IMR-90 (cell line): ENCODE data around the gene DDX24. TPM values are rescaled to one million over a fixed set of nuclear protein-coding genes. Genes with fewer than 3 reads are reported as not detected.

Experiments used
- ATAC-seq: fragments of 200-7000 bp; cut with Tn5 transposase; 2 replicates; pipeline ENCODE4 v1.9.1; 2020; ENCODE audit warnings: low read depth, mild to moderate bottlenecking, moderate library complexity
- BruUV-seq: library from RNA; stranded (reverse); fragments of 400-500 nt; replicated peaks from 2 replicates; lab custom pipeline; 2021; lab: Mats Ljungman, UMichigan
- CTCF ChIA-PET: fragments of 300-600 bp; formaldehyde crosslinking; extraction: SDS; loops from one replicate; lab custom pipeline; 2021; ENCODE audit warnings: antibody characterized with exemption; lab: Yijun Ruan, JAX
- POLR2A ChIA-PET: fragments of 300-600 bp; sonication (Branson Sonifier 250); formaldehyde crosslinking; loops from one replicate; lab custom pipeline; 2022; ENCODE audit warnings: antibody characterized with exemption; ENCODE audit not compliant: unreplicated experiment; lab: Charles Lee
- DNase-seq: peaks from one replicate; pipeline ENCODE4 v3.0.0; 2013
- H2AFZ ChIP-seq: replicated peaks from 2 replicates; pipeline ENCODE3; 2013; ENCODE audit warnings: low read length, mild to moderate bottlenecking; ENCODE audit not compliant: poor library complexity
- H2AK5ac ChIP-seq: 2 replicates; pipeline ENCODE4 v1.6.1; 2013; ENCODE audit warnings: low read depth, low read length, inconsistent platforms
- H2AK9ac ChIP-seq: replicated peaks from 2 replicates; pipeline ENCODE3; 2013; ENCODE audit warnings: mild to moderate bottlenecking, low read depth, low read length, moderate library complexity; ENCODE audit not compliant: poor library complexity
- H2BK120ac ChIP-seq: 2 replicates; pipeline ENCODE4 v1.6.1; 2013; ENCODE audit warnings: low read depth, low read length, inconsistent platforms
- H2BK15ac ChIP-seq: 3 replicates; pipeline ENCODE4 v1.6.1; 2013; ENCODE audit warnings: low read depth, low read length, inconsistent platforms
- H2BK20ac ChIP-seq: 2 replicates; pipeline ENCODE4 v1.6.1; 2013; ENCODE audit warnings: low read depth, mild to moderate bottlenecking, inconsistent platforms, low read length, moderate library complexity
- H2BK5ac ChIP-seq: 2 replicates; pipeline ENCODE4 v1.6.1; 2013; ENCODE audit warnings: mild to moderate bottlenecking, low read depth, low read length, inconsistent platforms; ENCODE audit not compliant: poor library complexity, severe bottlenecking
- H3K14ac ChIP-seq: replicated peaks from 2 replicates; pipeline ENCODE4 v1.6.1; 2013; ENCODE audit warnings: low read depth, low read length, inconsistent platforms
- H3K18ac ChIP-seq: 2 replicates; pipeline ENCODE4 v1.6.1; 2013; ENCODE audit warnings: low read depth, low read length, control low read depth
- H3K23ac ChIP-seq: 2 replicates; pipeline ENCODE4 v1.6.1; 2013; ENCODE audit warnings: low read depth, low read length, inconsistent platforms
- H3K27ac ChIP-seq: 2 replicates; pipeline ENCODE4 v1.5.1; 2013; ENCODE audit warnings: mild to moderate bottlenecking, control low read depth, low read length; ENCODE audit not compliant: insufficient read depth
- H3K27me3 ChIP-seq: 2 replicates; pipeline ENCODE4 v1.6.1; 2013; ENCODE audit warnings: low read length; ENCODE audit not compliant: control insufficient read depth, insufficient read depth
- H3K36me3 ChIP-seq: 2 replicates; pipeline ENCODE4 v1.6.1; 2013; ENCODE audit warnings: low read length, mixed read lengths; ENCODE audit not compliant: control insufficient read depth, insufficient read depth
- H3K4ac ChIP-seq: 2 replicates; pipeline ENCODE4 v1.6.1; 2013; ENCODE audit warnings: low read depth, low read length, inconsistent platforms
- H3K4me1 ChIP-seq: 2 replicates; pipeline ENCODE4 v1.6.1; 2013; ENCODE audit warnings: low read length, mixed read lengths; ENCODE audit not compliant: control insufficient read depth, insufficient read depth
- H3K4me2 ChIP-seq: 2 replicates; pipeline ENCODE4 v1.6.1; 2013; ENCODE audit warnings: low read depth, mild to moderate bottlenecking, control low read depth, low read length, moderate library complexity
- H3K4me3 ChIP-seq: 2 replicates; pipeline ENCODE4 v1.5.1; 2013; ENCODE audit warnings: low read depth, mild to moderate bottlenecking, control low read depth, low read length, moderate library complexity; ENCODE audit not compliant: insufficient read depth
- H3K56ac ChIP-seq: 2 replicates; pipeline ENCODE4 v1.6.1; 2013; ENCODE audit warnings: low read length, inconsistent platforms; ENCODE audit not compliant: insufficient read depth; ENCODE audit errors: extremely low read depth
- H3K79me1 ChIP-seq, 2 experiments: 2 replicates each; pipeline ENCODE4 v1.6.1; 2013; ENCODE audit warnings: low read length in 2 of 2, inconsistent platforms in 1 of 2, low read depth in 1 of 2
- H3K9ac ChIP-seq: 2 replicates; pipeline ENCODE4 v1.6.1; 2013; ENCODE audit warnings: low read depth, low read length, control low read depth
- H3K9me1 ChIP-seq: 2 replicates; pipeline ENCODE4 v1.6.1; 2013; ENCODE audit warnings: low read length, inconsistent platforms; ENCODE audit not compliant: insufficient read depth
- H3K9me3 ChIP-seq: 2 replicates; pipeline ENCODE4 v1.6.1; 2013; ENCODE audit warnings: low read length; ENCODE audit not compliant: control insufficient read depth, insufficient read depth
- H4K20me1 ChIP-seq: 2 replicates; pipeline ENCODE4 v1.6.1; 2013; ENCODE audit warnings: low read length, inconsistent platforms; ENCODE audit not compliant: insufficient read depth
- H4K5ac ChIP-seq: 2 replicates; pipeline ENCODE4 v1.6.1; 2013; ENCODE audit warnings: mild to moderate bottlenecking, low read depth, low read length, control low read depth
- H4K8ac ChIP-seq, 2 experiments: 2 replicates each; pipeline ENCODE4 v1.6.1; 2013; ENCODE audit warnings: low read depth in 2 of 2, low read length in 2 of 2, control low read depth in 1 of 2, inconsistent platforms in 1 of 2
- H4K91ac ChIP-seq: 2 replicates; pipeline ENCODE4 v1.6.1; 2013; ENCODE audit warnings: low read depth, low read length, inconsistent platforms; ENCODE audit not compliant: insufficient read depth
- BHLHE40 ChIP-seq: fragments of 150-350 bp; IDR thresholded peaks from 2 replicates; pipeline ENCODE4 v1.6.1; 2016; ENCODE audit warnings: mild to moderate bottlenecking, low read depth, low read length
- CEBPB ChIP-seq: IDR thresholded peaks from 2 replicates; pipeline ENCODE4 v1.6.1; 2012; ENCODE audit warnings: low read depth, low read length, improper control_type of control experiment
- CHD1 ChIP-seq: IDR thresholded peaks from 2 replicates; pipeline ENCODE4 v1.6.1; 2012; ENCODE audit warnings: low read depth, low read length, improper control_type of control experiment
- FOS ChIP-seq: fragments of 150-350 bp; IDR thresholded peaks from 2 replicates; pipeline ENCODE4 v1.6.1; 2016; ENCODE audit warnings: low read depth, low read length
- MAFK ChIP-seq: IDR thresholded peaks from 2 replicates; pipeline ENCODE4 v1.6.1; 2012; ENCODE audit warnings: low read depth, low read length, improper control_type of control experiment
- MAZ ChIP-seq: IDR thresholded peaks from 2 replicates; pipeline ENCODE4 v1.6.1; 2012; ENCODE audit warnings: low read depth, mild to moderate bottlenecking, low read length, improper control_type of control experiment, moderate library complexity, borderline replicate concordance
- MXI1 ChIP-seq: IDR thresholded peaks from 2 replicates; pipeline ENCODE4 v1.6.1; 2012; ENCODE audit warnings: low read depth, mild to moderate bottlenecking, low read length, moderate library complexity, borderline replicate concordance
- NFE2L2 ChIP-seq: fragments of 150-350 bp; IDR thresholded peaks from 2 replicates; pipeline ENCODE4 v1.6.1; 2016; ENCODE audit warnings: low read depth, mild to moderate bottlenecking, low read length
- POLR2A ChIP-seq: IDR thresholded peaks from 2 replicates; pipeline ENCODE4 v1.6.1; 2012; ENCODE audit warnings: mild to moderate bottlenecking, low read depth, low read length
- RAD21 ChIP-seq: IDR thresholded peaks from 2 replicates; pipeline ENCODE4 v1.6.1; 2012; ENCODE audit warnings: low read length, improper control_type of control experiment
- RCOR1 ChIP-seq: IDR thresholded peaks from 2 replicates; pipeline ENCODE4 v1.6.1; 2012; ENCODE audit warnings: mild to moderate bottlenecking, low read length, improper control_type of control experiment; ENCODE audit not compliant: insufficient replicate concordance
- RFX5 ChIP-seq: IDR thresholded peaks from 2 replicates; pipeline ENCODE4 v1.8.0; 2012; ENCODE audit warnings: low read depth, mild to moderate bottlenecking, low read length, moderate library complexity
- SMC3 ChIP-seq: fragments of 150-350 bp; IDR thresholded peaks from 2 replicates; pipeline ENCODE4 v1.6.1; 2016; ENCODE audit warnings: low read depth, mild to moderate bottlenecking, antibody characterized with exemption, low read length, moderate library complexity
- WGBS, 2 experiments: methylation state at CpG; one replicate each; pipeline versions ENCODE4 v1.1.5 to v1.1.7; 2013; ENCODE audit warnings: missing lambda C conversion rate in 2 of 2; ENCODE audit not compliant: insufficient read length in 1 of 2; ENCODE audit errors: extremely low coverage in 2 of 2; 5-methylcytosine and 5-hydroxymethylcytosine counted together
- dilution Hi-C: fragments of 300-500 bp; cut with HindIII; formaldehyde crosslinking; loops from one replicate; pipeline ENCODE4 v1.14.3; 2018; ENCODE audit warnings: low sequenced_read_pairs; ENCODE audit not compliant: unreplicated experiment
- in situ Hi-C: fragments of 300-500 bp; cut with MboI; formaldehyde crosslinking; loops from 3 replicates; pipeline ENCODE4 v1.14.3; 2019; ENCODE audit warnings: low sequenced_read_pairs, inconsistent platforms, mixed read lengths
- intact Hi-C: fragments of 100-400 bp; cut with micrococcal nuclease; formaldehyde crosslinking; loops from 2 replicates; pipeline ENCODE4 v1.10.0; 2022
- polyA plus RNA-seq, 3 experiments: library from polyadenylated mRNA; depleted of rRNA; stranded (reverse); fragments of >200 nt; gene quantifications; 2 replicates each; pipeline ENCODE4 v1.2.3, GENCODE V29; 2012; ENCODE audit warnings: low replicate concordance in 1 of 3
- total RNA-seq: library from RNA; depleted of rRNA; stranded (reverse); fragments of >200 nt; gene quantifications from 2 replicates; pipeline ENCODE4 v1.2.3, GENCODE V29; 2012
- TF ChIP-seq, protein P1 (sequence below): fragments of 150-350 bp; IDR thresholded peaks from 2 replicates; pipeline ENCODE4 v1.6.1; 2017; ENCODE audit warnings: mild to moderate bottlenecking, antibody characterized with exemption, low read length, low read depth
- TF ChIP-seq, protein P2 (sequence below): conservative IDR thresholded peaks from 2 replicates; pipeline ENCODE4 v1.5.1; 2012; ENCODE audit warnings: mild to moderate bottlenecking, low read depth, low read length, improper control_type of control experiment
- TF ChIP-seq, protein P3 (sequence below): fragments of 150-350 bp; IDR thresholded peaks from 2 replicates; pipeline ENCODE4 v1.6.1; 2016; ENCODE audit warnings: low read depth, mild to moderate bottlenecking, low read length, moderate library complexity, borderline replicate concordance

Gene DDX24
- total and polyA plus RNA-seq, 2 of the 4 experiments (the other 2 are of a cell fraction), result 134 to 155 TPM

DNA sequence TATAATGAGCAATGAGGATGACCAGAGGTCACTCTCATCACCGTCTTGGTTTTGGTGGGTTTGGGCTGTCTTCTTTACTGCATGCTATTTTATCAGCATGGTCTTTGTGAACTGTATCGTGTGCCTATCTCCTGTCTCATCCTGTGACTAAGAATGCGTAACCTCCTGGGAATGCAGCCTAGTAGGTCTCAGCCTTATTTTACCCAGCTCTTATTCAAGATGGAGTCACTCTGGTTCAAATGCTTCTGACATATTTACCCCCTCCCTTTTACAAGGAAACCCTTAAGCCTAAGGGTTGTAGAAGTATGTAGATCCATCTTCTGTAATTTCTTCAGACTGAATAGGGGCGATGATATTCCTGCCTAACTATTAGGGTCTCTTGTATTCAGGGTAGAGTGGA lies 8.5 kb upstream of the DDX24 start:
- Histone ChIP-seq H2AFZ (no peak overlapping the region), H3K9me1 (peaks cover 6% of the 10 kb centered on the region; the same call in 1 of the 2 replicates), H2AK5ac (no peak overlapping the region), H3K9ac (no peak overlapping the region), H3K4me1 (no peaks in the 10 kb centered on the region; the same call in 1 of the 2 replicates), H3K27ac (no peak overlapping the region), H3K27me3 (no peaks in the 10 kb centered on the region), H3K56ac (no peak overlapping the region), H3K4me3 (no peak overlapping the region), H3K4me2 (no peak overlapping the region), H2BK5ac (no peak overlapping the region), H4K20me1 (no peaks in the 10 kb centered on the region), H3K18ac (no peak overlapping the region), H4K91ac (no peak overlapping the region), H4K8ac (no peak overlapping the region), H3K36me3 (no peaks in the 10 kb centered on the region), H3K4ac (no peak overlapping the region), H2BK15ac (no peak overlapping the region), H2BK20ac (no peak overlapping the region), H4K5ac (no peak overlapping the region), H3K14ac (no peak overlapping the region), H2AK9ac (no peak overlapping the region), H2BK120ac (no peak overlapping the region), H3K9me3 (no peaks in the 10 kb centered on the region), H3K23ac (no peak overlapping the region), H3K79me1 (peaks cover 0 to 20% of the 10 kb centered on the region in 2 experiments; a peak in 2 of 4 replicates)
- DNase-seq, result peak; percentile 45
- TF ChIP-seq MAZ (no peak), NFE2L2 (no peak), POLR2A (no peak), BHLHE40 (no peak), RFX5 (no peak), MAFK (no peak), CEBPB (no peak), CHD1 (no peak), RCOR1 (no peak), RAD21 (no peak), SMC3 (no peak), FOS (no peak), MXI1 (no peak)
- TF ChIP-seq, protein P1, sequence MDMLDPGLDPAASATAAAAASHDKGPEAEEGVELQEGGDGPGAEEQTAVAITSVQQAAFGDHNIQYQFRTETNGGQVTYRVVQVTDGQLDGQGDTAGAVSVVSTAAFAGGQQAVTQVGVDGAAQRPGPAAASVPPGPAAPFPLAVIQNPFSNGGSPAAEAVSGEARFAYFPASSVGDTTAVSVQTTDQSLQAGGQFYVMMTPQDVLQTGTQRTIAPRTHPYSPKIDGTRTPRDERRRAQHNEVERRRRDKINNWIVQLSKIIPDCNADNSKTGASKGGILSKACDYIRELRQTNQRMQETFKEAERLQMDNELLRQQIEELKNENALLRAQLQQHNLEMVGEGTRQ, result no peak
- TF ChIP-seq, protein P2, sequence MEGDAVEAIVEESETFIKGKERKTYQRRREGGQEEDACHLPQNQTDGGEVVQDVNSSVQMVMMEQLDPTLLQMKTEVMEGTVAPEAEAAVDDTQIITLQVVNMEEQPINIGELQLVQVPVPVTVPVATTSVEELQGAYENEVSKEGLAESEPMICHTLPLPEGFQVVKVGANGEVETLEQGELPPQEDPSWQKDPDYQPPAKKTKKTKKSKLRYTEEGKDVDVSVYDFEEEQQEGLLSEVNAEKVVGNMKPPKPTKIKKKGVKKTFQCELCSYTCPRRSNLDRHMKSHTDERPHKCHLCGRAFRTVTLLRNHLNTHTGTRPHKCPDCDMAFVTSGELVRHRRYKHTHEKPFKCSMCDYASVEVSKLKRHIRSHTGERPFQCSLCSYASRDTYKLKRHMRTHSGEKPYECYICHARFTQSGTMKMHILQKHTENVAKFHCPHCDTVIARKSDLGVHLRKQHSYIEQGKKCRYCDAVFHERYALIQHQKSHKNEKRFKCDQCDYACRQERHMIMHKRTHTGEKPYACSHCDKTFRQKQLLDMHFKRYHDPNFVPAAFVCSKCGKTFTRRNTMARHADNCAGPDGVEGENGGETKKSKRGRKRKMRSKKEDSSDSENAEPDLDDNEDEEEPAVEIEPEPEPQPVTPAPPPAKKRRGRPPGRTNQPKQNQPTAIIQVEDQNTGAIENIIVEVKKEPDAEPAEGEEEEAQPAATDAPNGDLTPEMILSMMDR, result no peak
- TF ChIP-seq, protein P3, sequence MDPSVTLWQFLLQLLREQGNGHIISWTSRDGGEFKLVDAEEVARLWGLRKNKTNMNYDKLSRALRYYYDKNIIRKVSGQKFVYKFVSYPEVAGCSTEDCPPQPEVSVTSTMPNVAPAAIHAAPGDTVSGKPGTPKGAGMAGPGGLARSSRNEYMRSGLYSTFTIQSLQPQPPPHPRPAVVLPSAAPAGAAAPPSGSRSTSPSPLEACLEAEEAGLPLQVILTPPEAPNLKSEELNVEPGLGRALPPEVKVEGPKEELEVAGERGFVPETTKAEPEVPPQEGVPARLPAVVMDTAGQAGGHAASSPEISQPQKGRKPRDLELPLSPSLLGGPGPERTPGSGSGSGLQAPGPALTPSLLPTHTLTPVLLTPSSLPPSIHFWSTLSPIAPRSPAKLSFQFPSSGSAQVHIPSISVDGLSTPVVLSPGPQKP, result no peak
- ChIA-PET CTCF (no interaction called here), POLR2A (no interaction called here)
- dilution Hi-C loops (no loop called here), intact Hi-C loops (no loop called here), in situ Hi-C loops (no loop called here)
- no CpG with 5 or more reads among the region's 4 CpGs for WGBS, 2 experiments
- BruUV-seq, result no TSS peak
- ATAC-seq, result no peak
